GM21447 (cell line): Measurements from ENCODE around the gene ADAMTS2.

Source experiments
- ATAC-seq: cut with Tn5 transposase; IDR thresholded peaks from one replicate; pipeline ENCODE4 v1.9.1; 2021; ENCODE audit not compliant: unreplicated experiment

ADAMTS2 gene

GRCh38 chr5:179312557-179313235 lies 32.6 kb downstream of the ADAMTS2 start:
- no peak for ATAC-seq

GRCh38 chr5:179311581-179311980 lies 33.7 kb downstream of the ADAMTS2 start:
- ATAC-seq: no peak

GRCh38 chr5:179311091-179311470 lies 34.2 kb downstream of the ADAMTS2 start:
- ATAC-seq: no peak

- no peak for ATAC-seq
Measured at GRCh38 chr5:179310439-179311090, 34.7 kb downstream of the ADAMTS2 start.

GRCh38 chr5:179309751-179310320 lies 35.4 kb downstream of the ADAMTS2 start:
- ATAC-seq: no peak

GRCh38 chr5:179309383-179309670 lies 35.9 kb downstream of the ADAMTS2 start:
- ATAC-seq: no peak

- ATAC-seq: no peak
Measured at GRCh38 chr5:179308563-179309382, 36.5 kb downstream of the ADAMTS2 start.

GRCh38 chr5:179307931-179308471 lies 37.3 kb downstream of the ADAMTS2 start:
- ATAC-seq: no peak

- ATAC-seq: no peak
Measured at GRCh38 chr5:179307013-179307800, 38.1 kb downstream of the ADAMTS2 start.

- ATAC-seq: no peak
Measured at GRCh38 chr5:179306191-179307012, 38.9 kb downstream of the ADAMTS2 start.

- no peak for ATAC-seq
Measured at GRCh38 chr5:179304871-179305270, 40.4 kb downstream of the ADAMTS2 start.

GRCh38 chr5:179304466-179304865 lies 40.8 kb downstream of the ADAMTS2 start:
- ATAC-seq: no peak

- no peak for ATAC-seq
Measured at GRCh38 chr5:179303451-179304200, 41.6 kb downstream of the ADAMTS2 start.

GRCh38 chr5:179302499-179303185 lies 42.6 kb downstream of the ADAMTS2 start:
- no peak for ATAC-seq

- no peak for ATAC-seq
Measured at GRCh38 chr5:179301796-179302195, 43.5 kb downstream of the ADAMTS2 start.

- no peak for ATAC-seq
Measured at GRCh38 chr5:179301376-179301775, 43.9 kb downstream of the ADAMTS2 start.

- ATAC-seq: no peak
Measured at GRCh38 chr5:179300581-179301180, 44.6 kb downstream of the ADAMTS2 start.
